ENCODE data around the gene GRIA4.

DNA sequence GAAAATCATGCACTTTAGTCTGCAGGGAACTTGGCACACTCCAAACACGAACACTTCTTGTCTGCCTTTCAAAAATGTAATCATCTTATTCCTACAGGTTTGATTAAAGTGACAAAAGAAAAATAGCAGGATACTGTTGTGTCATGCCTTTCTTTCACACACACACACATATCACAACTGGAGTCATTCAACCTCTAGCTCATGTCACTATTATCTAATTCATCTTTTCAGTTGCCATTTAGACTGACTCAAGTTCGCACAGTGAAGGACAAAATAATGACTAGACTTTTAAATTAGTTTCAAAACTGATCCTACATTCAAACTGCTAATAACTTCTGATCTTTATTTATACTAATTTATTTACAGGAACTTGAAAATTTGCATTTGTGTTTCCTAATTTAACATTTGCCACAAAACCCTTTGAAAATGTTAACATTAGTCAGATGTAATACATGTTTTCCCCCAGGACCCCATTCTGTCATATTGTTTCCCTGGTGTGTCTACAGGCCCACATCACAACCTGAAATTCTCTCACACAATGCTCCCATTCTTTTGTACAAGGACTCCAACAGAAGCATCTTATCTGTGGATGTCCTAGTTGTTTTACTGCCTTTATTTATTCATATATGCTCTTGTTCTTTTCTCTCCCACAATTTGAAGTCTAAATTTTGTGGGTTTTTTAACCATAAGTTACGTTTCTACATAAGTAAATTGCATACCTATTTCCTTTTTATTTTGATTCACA lies 171.1 kb downstream of the GRIA4 start:
- TF ChIP-seq POLR2A (IDR thresholded peaks at IDR 0.05), result no peak
- TF ChIP-seq, protein P1, sequence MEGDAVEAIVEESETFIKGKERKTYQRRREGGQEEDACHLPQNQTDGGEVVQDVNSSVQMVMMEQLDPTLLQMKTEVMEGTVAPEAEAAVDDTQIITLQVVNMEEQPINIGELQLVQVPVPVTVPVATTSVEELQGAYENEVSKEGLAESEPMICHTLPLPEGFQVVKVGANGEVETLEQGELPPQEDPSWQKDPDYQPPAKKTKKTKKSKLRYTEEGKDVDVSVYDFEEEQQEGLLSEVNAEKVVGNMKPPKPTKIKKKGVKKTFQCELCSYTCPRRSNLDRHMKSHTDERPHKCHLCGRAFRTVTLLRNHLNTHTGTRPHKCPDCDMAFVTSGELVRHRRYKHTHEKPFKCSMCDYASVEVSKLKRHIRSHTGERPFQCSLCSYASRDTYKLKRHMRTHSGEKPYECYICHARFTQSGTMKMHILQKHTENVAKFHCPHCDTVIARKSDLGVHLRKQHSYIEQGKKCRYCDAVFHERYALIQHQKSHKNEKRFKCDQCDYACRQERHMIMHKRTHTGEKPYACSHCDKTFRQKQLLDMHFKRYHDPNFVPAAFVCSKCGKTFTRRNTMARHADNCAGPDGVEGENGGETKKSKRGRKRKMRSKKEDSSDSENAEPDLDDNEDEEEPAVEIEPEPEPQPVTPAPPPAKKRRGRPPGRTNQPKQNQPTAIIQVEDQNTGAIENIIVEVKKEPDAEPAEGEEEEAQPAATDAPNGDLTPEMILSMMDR (IDR thresholded peaks at IDR 0.05), result no peak

Data from uterus (tissue), 2 donors.